Panc1 (cell line): Measurements from ENCODE around the gene PPP1R7. TPM values are rescaled to one million over a fixed set of nuclear protein-coding genes. Genes with fewer than 3 reads are reported as not detected.

Source experiments
- ATAC-seq: fragments of 200-7000 bp; cut with Tn5 transposase; 2 replicates; pipeline ENCODE4 v1.9.1; 2020; ENCODE audit warnings: mild to moderate bottlenecking, moderate library complexity
- BruUV-seq: library from RNA; stranded (reverse); fragments of 400-500 nt; replicated peaks from 2 replicates; lab custom pipeline; 2021; lab: Mats Ljungman, UMichigan
- CTCF ChIA-PET: fragments of 300-600 bp; sonication (Branson Sonifier 250); formaldehyde crosslinking; loops from one replicate; lab custom pipeline; 2022; ENCODE audit warnings: antibody characterized with exemption; lab: Charles Lee
- POLR2A ChIA-PET: fragments of 300-600 bp; sonication (Branson Sonifier 250); formaldehyde crosslinking; loops from one replicate; lab custom pipeline; 2022; ENCODE audit warnings: antibody characterized with exemption; lab: Charles Lee
- DNase-seq: peaks from one replicate; pipeline ENCODE4 v3.0.0-alpha.2; 2010; ENCODE audit warnings: low read depth, low spot score
- H3K27ac ChIP-seq: 2 replicates; pipeline ENCODE4 v1.5.1; 2011; ENCODE audit warnings: mild to moderate bottlenecking, low read length, inconsistent platforms
- H3K27me3 ChIP-seq: fragments of 200-500 bp; sonication (Bioruptor generic); 2 replicates; pipeline ENCODE4 v1.6.0; 2014; ENCODE audit warnings: low read length, inconsistent platforms; ENCODE audit not compliant: control insufficient read depth, insufficient read depth
- H3K36me3 ChIP-seq: fragments of 200-500 bp; sonication (Bioruptor generic); 2 replicates; pipeline ENCODE4 v1.5.1; 2014; ENCODE audit warnings: inconsistent platforms, mild to moderate bottlenecking, low read length, moderate library complexity; ENCODE audit not compliant: control insufficient read depth, insufficient read depth
- H3K4me1 ChIP-seq: 2 replicates; pipeline ENCODE4 v1.5.1; 2011; ENCODE audit warnings: inconsistent platforms, mild to moderate bottlenecking, low read length, moderate library complexity; ENCODE audit not compliant: control insufficient read depth, insufficient read depth
- H3K4me3 ChIP-seq, 2 experiments: 2 replicates each; pipeline ENCODE4 v1.5.1; 2011 to 2012; ENCODE audit warnings: low read depth in 2 of 2, low read length in 2 of 2, mild to moderate bottlenecking in 2 of 2, inconsistent platforms in 1 of 2, moderate library complexity in 1 of 2
- H3K9me3 ChIP-seq: fragments of 200-500 bp; sonication (Bioruptor generic); 2 replicates; pipeline ENCODE4 v1.5.1; 2014; ENCODE audit warnings: low read depth, mild to moderate bottlenecking, inconsistent platforms, low read length, moderate library complexity; ENCODE audit not compliant: control insufficient read depth, insufficient read depth
- CTCF ChIP-seq: fragments of 450-650 bp; IDR thresholded peaks from 2 replicates; pipeline ENCODE4 v1.5.1; 2017; ENCODE audit warnings: mild to moderate bottlenecking
- POLR2AphosphoS5 ChIP-seq: IDR thresholded peaks from 2 replicates; pipeline ENCODE4 v1.6.1; 2012; ENCODE audit warnings: mild to moderate bottlenecking, low read depth, low read length, moderate library complexity
- REST ChIP-seq, 2 experiments: IDR thresholded peaks; 2 replicates each; pipeline ENCODE4 v1.6.1; 2011 to 2012; ENCODE audit warnings: low read depth in 2 of 2, control low read depth in 1 of 2, low read length in 1 of 2, mild to moderate bottlenecking in 1 of 2, moderate library complexity in 1 of 2; ENCODE audit not compliant: insufficient read depth in 1 of 2
- SIN3A ChIP-seq: IDR thresholded peaks from 2 replicates; pipeline ENCODE4 v1.6.1; 2012; ENCODE audit warnings: low read depth, mild to moderate bottlenecking, low read length, moderate library complexity, borderline replicate concordance; ENCODE audit not compliant: insufficient read depth
- TCF7L2 ChIP-seq: IDR thresholded peaks from 2 replicates; pipeline ENCODE4 v1.6.1; 2011; ENCODE audit warnings: mild to moderate bottlenecking, low read depth, low read length, inconsistent platforms
- in situ Hi-C: cut with HindIII; loops from 2 replicates; pipeline ENCODE4 v1.10.0; 2016; ENCODE audit warnings: low sequenced_read_pairs, low pct_unique_long_range_greater_than_20kb
- intact Hi-C: fragments of 100-400 bp; cut with micrococcal nuclease; formaldehyde crosslinking; loops from one replicate; pipeline ENCODE4 v1.10.0; 2022; ENCODE audit not compliant: unreplicated experiment
- total RNA-seq: library from RNA; stranded (reverse); gene quantifications from one replicate; pipeline ENCODE4 v1.2.1, GENCODE V29; 2021; ENCODE audit not compliant: unreplicated experiment

Gene PPP1R7
- total RNA-seq, 1 experiment from 2014 or later = 64.2 TPM

- H3K36me3 ChIP-seq = peaks cover 2% of the 10 kb centered on the region
- H3K4me1 ChIP-seq = no peaks in the 10 kb centered on the region
- in situ Hi-C loops = no loop called here
- no peak for ATAC-seq
- H3K27ac ChIP-seq = no peak overlapping the region
- no peak overlapping the region for H3K4me3 ChIP-seq
- BruUV-seq = no TSS peak
- intact Hi-C loops = no loop called here
- POLR2A ChIA-PET = no interaction called here
- no peak for TF ChIP-seq REST (IDR thresholded peaks at IDR 0.05; ENCODE audit: insufficient read depth in 1 of 2, low read depth in 2 of 2, low read length in 1 of 2)
- TF ChIP-seq TCF7L2 = no peak
- TF ChIP-seq SIN3A = no peak
- no peak for TF ChIP-seq CTCF
- no peak for TF ChIP-seq POLR2AphosphoS5
- H3K27me3 ChIP-seq = no peaks in the 10 kb centered on the region
- no peak for DNase-seq
- peaks cover 11% of the 10 kb centered on the region; the same call in 1 of the 2 replicates for H3K9me3 ChIP-seq
- CTCF ChIA-PET = no interaction called here
These were observed 18.1 kb downstream of the PPP1R7 start for GRCh38 chr2:241168366-241168765.

GRCh38 chr2:241173557-241173956 is 23.3 kb downstream of the PPP1R7 start:
- ChIA-PET CTCF (interaction anchor here (0.6 kb wide), 1 partner anchor 18 kb away, joined by 10 read pairs; no protein-coding TSS in a partner anchor), POLR2A (no interaction called here)
- intact Hi-C loops = no loop called here
- Histone ChIP-seq H3K36me3 (peaks cover 2% of the 10 kb centered on the region), H3K4me3 (no peak overlapping the region), H3K4me1 (no peaks in the 10 kb centered on the region), H3K27ac (no peak overlapping the region), H3K9me3 (peaks cover 11% of the 10 kb centered on the region; the same call in 1 of the 2 replicates), H3K27me3 (no peaks in the 10 kb centered on the region)
- BruUV-seq = no TSS peak
- DNase-seq = no peak
- ATAC-seq = no peak
- in situ Hi-C loops = no loop called here
- TF ChIP-seq SIN3A (no peak), CTCF (no peak), REST (IDR thresholded peaks at IDR 0.05; ENCODE audit: insufficient read depth in 1 of 2, low read depth in 2 of 2, low read length in 1 of 2) (no peak), TCF7L2 (0 out of 2 replicates have a peak, but pooled peaks have one; percentile 46), POLR2AphosphoS5 (no peak)
